Frontal cortex (tissue), 4 donors: ENCODE measurements around the gene SMARCC1. TPM values are rescaled to one million over a fixed set of nuclear protein-coding genes. Genes with fewer than 3 reads are reported as not detected.
A peak's percentile ranks its signal among the peaks of the same experiment; 100 is the strongest.

Experiments used
- DNase-seq, 2 donors: peaks; one replicate each; pipeline ENCODE4 v3.0.0; 2012; ENCODE audit warnings: low spot score in 2 of 2
- FAIRE-seq: peaks from 2 replicates; lab custom pipeline; 2012; peaks lifted over from hg19 to GRCh38; lab: Jason Lieb, UNC
- total RNA-seq: library from RNA; depleted of rRNA; stranded (reverse); fragments of >200 nt; gene quantifications from one replicate; pipeline ENCODE4 v1.2.3, GENCODE V29; 2014
- donor health status: control.
- donor health status: control.
- donor health status: control.

Gene SMARCC1
- total RNA-seq, 1 donor from 2014 or later, result 99.9 TPM

GRCh38 chr3:47605652-47606051, 176.0 kb downstream of the SMARCC1 start:
- DNase-seq (no peak), FAIRE-seq (no peak)

GRCh38 chr3:47604145-47604544, 177.5 kb downstream of the SMARCC1 start:
- FAIRE-seq (no peak), DNase-seq (no peak)

- no peak for FAIRE-seq
- no peak for DNase-seq
Observed at GRCh38 chr3:47603332-47603731, 178.4 kb downstream of the SMARCC1 start.

- FAIRE-seq, result no peak
- DNase-seq, result no peak
Observed at GRCh38 chr3:47601281-47601680, 180.4 kb downstream of the SMARCC1 start.

- FAIRE-seq (no peak), DNase-seq (no peak)
Observed at GRCh38 chr3:47594792-47595191, 186.9 kb downstream of the SMARCC1 start.

- DNase-seq, result no peak
- FAIRE-seq, result no peak
Observed at GRCh38 chr3:47592066-47592795, 189.5 kb downstream of the SMARCC1 start.

GRCh38 chr3:47590216-47590615, 191.5 kb downstream of the SMARCC1 start:
- no peak for FAIRE-seq

GRCh38 chr3:47588587-47588986, 193.1 kb downstream of the SMARCC1 start:
- no peak for FAIRE-seq
- no peak for DNase-seq

More at GRCh38 chr3:47590216-47590615, 191.5 kb downstream of the SMARCC1 start:
- no peak for DNase-seq

GRCh38 chr3:47588053-47588452, 193.6 kb downstream of the SMARCC1 start:
- DNase-seq (no peak), FAIRE-seq (no peak)

- FAIRE-seq (no peak), DNase-seq (no peak)
Observed at GRCh38 chr3:47586746-47587145, 194.9 kb downstream of the SMARCC1 start.

GRCh38 chr3:47583320-47584075, 198.2 kb downstream of the SMARCC1 start:
- DNase-seq, result no peak
- FAIRE-seq, result no peak

- FAIRE-seq (no peak), DNase-seq (no peak)
Observed at GRCh38 chr3:47581835-47582234, 199.9 kb downstream of the SMARCC1 start.

GRCh38 chr3:47581422-47581821, 200.3 kb downstream of the SMARCC1 start:
- FAIRE-seq, result no peak

GRCh38 chr3:47580481-47580880, 201.2 kb downstream of the SMARCC1 start:
- no peak for FAIRE-seq
- no peak for DNase-seq

More at GRCh38 chr3:47581422-47581821, 200.3 kb downstream of the SMARCC1 start:
- no peak for DNase-seq

GRCh38 chr3:47579875-47580274, 201.8 kb downstream of the SMARCC1 start:
- no peak for DNase-seq
- FAIRE-seq, result no peak

- FAIRE-seq, result no peak
- DNase-seq, result peak; percentile 72 to 73
Observed at GRCh38 chr3:47578691-47579632, 202.7 kb downstream of the SMARCC1 start, which contains the start of gene CSPG5. Gene CSPG5, minus strand, starts transcription at chr3:47578865. Its CDS starts 172 bp downstream, at chr3:47578693.

GRCh38 chr3:47578119-47578632, 203.5 kb downstream of the SMARCC1 start:
- peak; percentile 82 to 87 for DNase-seq
- no peak for FAIRE-seq

GRCh38 chr3:47577583-47578118, 204.0 kb downstream of the SMARCC1 start:
- DNase-seq (peak in 1 of 2 donors; percentile 44), FAIRE-seq (no peak)
